Endothelial cell (in vitro differentiated cells): Measurements from ENCODE around the gene SELENBP1. TPM values are rescaled to one million over a fixed set of nuclear protein-coding genes. Genes with fewer than 3 reads are reported as not detected.
A peak's percentile ranks its signal among the peaks of the same experiment; 100 is the strongest.

Experiments
- DNase-seq: peaks from one replicate; pipeline ENCODE4 v3.0.0; 2021; ENCODE audit warnings: low spot score
- H3K27ac Mint-ChIP-seq: one replicate; pipeline ENCODE4 v1.8.0; 2021; ENCODE audit warnings: mixed read lengths, inconsistent platforms; ENCODE audit not compliant: unreplicated experiment
- H3K27me3 Mint-ChIP-seq: one replicate; pipeline ENCODE4 v1.8.0; 2021; ENCODE audit warnings: mild to moderate bottlenecking, moderate library complexity, mixed read lengths, inconsistent platforms; ENCODE audit not compliant: unreplicated experiment
- H3K36me3 Mint-ChIP-seq: one replicate; pipeline ENCODE4 v1.8.0; 2021; ENCODE audit warnings: mild to moderate bottlenecking, low read depth, mixed read lengths, inconsistent platforms; ENCODE audit not compliant: unreplicated experiment
- H3K4me1 Mint-ChIP-seq: one replicate; pipeline ENCODE4 v1.8.0; 2021; ENCODE audit warnings: mild to moderate bottlenecking, mixed read lengths, inconsistent platforms; ENCODE audit not compliant: unreplicated experiment
- H3K4me3 Mint-ChIP-seq: one replicate; pipeline ENCODE4 v1.8.0; 2021; ENCODE audit warnings: mild to moderate bottlenecking, mixed read lengths, inconsistent platforms; ENCODE audit not compliant: unreplicated experiment
- H3K9me3 Mint-ChIP-seq: one replicate; pipeline ENCODE4 v1.8.0; 2021; ENCODE audit warnings: mixed read lengths, inconsistent platforms; ENCODE audit not compliant: unreplicated experiment
- total RNA-seq: library from RNA; stranded (reverse); fragmentation: NEBNext Ultra II Directional; extraction: Animal tissue kit (Norgen Biotek cat#: 25700); gene quantifications from one replicate; pipeline ENCODE4 v1.2.1, GENCODE V29; 2021; ENCODE audit not compliant: unreplicated experiment
- TF ChIP-seq, protein P1 (sequence below): fragments of 200-600 bp; sonication (generic); IDR thresholded peaks from one replicate; pipeline ENCODE4 v1.5.0; 2021; ENCODE audit warnings: antibody characterized with exemption; ENCODE audit not compliant: unreplicated experiment

The SELENBP1 gene
- total RNA-seq, 1 donor from 2014 or later: 15.6 TPM

DNA sequence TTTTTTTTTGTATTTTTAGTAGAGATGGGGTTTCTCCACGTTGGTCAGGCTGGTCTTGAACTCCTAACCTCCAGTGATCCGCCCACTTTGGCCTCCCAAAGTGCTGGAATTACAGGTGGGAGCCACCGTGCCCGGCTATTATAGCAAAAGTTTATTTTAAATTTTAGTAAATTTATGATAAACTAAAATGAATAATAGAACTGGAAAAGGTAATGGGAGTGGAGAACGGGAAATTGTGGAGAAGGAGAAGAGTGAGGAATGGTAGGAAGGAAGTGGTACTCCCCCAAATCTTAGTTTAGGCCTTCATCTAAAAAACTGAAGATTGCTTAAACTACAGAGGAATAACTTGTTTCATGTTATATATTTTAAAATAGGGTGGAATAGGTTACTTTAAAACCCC lies 37.7 kb downstream of the SELENBP1 start:
- Mint-ChIP-seq H3K27ac (no peak overlapping the region), H3K9me3 (no peaks in the 10 kb centered on the region), H3K36me3 (no peaks in the 10 kb centered on the region), H3K4me3 (no peak overlapping the region), H3K27me3 (peaks cover 1% of the 10 kb centered on the region), H3K4me1 (no peaks in the 10 kb centered on the region)
- TF ChIP-seq, protein P1, sequence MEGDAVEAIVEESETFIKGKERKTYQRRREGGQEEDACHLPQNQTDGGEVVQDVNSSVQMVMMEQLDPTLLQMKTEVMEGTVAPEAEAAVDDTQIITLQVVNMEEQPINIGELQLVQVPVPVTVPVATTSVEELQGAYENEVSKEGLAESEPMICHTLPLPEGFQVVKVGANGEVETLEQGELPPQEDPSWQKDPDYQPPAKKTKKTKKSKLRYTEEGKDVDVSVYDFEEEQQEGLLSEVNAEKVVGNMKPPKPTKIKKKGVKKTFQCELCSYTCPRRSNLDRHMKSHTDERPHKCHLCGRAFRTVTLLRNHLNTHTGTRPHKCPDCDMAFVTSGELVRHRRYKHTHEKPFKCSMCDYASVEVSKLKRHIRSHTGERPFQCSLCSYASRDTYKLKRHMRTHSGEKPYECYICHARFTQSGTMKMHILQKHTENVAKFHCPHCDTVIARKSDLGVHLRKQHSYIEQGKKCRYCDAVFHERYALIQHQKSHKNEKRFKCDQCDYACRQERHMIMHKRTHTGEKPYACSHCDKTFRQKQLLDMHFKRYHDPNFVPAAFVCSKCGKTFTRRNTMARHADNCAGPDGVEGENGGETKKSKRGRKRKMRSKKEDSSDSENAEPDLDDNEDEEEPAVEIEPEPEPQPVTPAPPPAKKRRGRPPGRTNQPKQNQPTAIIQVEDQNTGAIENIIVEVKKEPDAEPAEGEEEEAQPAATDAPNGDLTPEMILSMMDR: no peak
- DNase-seq: no peak

GRCh38 chr1:151327903-151328674 lies 44.4 kb downstream of the SELENBP1 start:
- H3K36me3 Mint-ChIP-seq: peaks cover 10% of the 10 kb centered on the region

DNA sequence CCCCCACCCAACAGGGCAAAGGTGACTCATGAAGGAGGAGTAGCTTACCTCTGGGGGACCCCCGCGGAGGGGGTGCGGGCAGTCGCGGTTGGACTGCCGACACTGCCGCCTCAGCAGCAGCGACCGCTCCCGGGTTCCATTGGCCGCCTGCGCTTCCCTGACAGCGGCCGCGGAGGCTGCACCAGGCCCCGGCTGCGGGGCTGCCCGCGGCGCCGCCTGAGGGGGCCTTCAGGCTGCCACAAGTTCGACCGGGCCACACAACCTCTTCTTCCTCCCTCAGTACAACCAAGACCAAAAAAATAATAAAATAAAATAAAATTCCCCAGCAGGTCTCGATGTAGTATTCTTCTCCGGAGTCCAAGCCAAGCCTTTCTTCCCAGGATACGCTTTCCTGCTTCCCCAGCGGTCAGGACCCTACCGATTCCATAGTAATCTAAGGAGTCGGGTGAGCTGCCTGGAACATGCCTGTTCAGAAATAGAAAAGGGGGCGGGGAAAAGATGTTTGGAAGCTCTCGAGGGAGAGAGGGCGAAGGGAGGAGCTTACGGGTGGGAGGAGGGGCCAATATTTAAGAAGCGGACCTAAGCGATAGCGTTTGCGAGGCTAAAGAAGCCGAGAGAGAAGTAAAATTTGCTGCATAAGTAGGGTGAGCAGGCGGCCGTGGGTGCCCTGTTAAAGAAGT lies 45.1 kb downstream of the SELENBP1 start, which contains the start of gene PI4KB:
Gene PI4KB (minus strand): TSS at position 194 of the 680 bp plus-strand sequence. CDS start 10,935 bp downstream, outside the sequence.
- Mint-ChIP-seq H3K4me1 (peaks cover 21% of the 10 kb centered on the region), H3K36me3 (peaks cover 10% of the 10 kb centered on the region), H3K27me3 (peaks cover 3% of the 10 kb centered on the region), H3K9me3 (no peaks in the 10 kb centered on the region), H3K4me3 (peak within 1 kb of the TSS; percentile 97), H3K27ac (peak within 1 kb of the TSS; percentile 95)
- DNase-seq: peak; percentile 86
- TF ChIP-seq, protein P1: no peak

More at GRCh38 chr1:151327903-151328674, 44.4 kb downstream of the SELENBP1 start:
- Mint-ChIP-seq H3K4me3 (peak overlapping the region; percentile 97), H3K9me3 (no peaks in the 10 kb centered on the region), H3K27ac (peak overlapping the region; percentile 94), H3K27me3 (peaks cover 3% of the 10 kb centered on the region), H3K4me1 (peaks cover 21% of the 10 kb centered on the region)
- DNase-seq: peak; percentile 20
- TF ChIP-seq, protein P1: no peak

DNA sequence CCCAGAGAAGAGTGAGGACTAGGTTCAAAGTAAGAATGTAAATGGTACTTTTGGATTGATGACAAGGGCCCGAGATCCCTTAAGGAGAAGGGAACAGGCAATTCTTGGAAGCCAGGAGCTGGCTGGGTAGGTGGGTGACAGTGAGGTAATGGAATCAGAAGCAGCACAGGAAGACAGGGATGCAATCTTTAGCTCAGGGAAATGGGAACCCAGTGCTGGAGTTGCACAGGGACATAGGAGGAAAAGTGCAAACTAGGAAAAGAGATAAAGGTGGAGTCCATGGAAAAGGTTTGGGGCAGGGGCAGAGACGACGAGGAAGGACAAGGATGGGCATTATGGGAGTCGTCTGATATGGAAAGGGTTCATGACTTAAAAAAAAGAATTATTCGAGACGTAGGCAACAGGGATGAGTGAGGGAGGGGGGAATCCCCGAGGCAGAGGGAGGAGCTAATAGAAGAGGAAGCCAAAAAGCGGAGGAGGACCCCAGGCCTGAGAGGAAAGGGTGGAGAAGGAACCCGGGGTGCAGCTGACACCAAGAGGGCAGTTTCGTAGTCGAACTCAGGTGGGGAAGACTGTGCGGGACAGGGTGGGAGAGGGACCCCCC lies 45.8 kb downstream of the SELENBP1 start:
- DNase-seq: peak; percentile 21
- Mint-ChIP-seq H3K4me1 (peaks cover 21% of the 10 kb centered on the region), H3K27me3 (peaks cover 3% of the 10 kb centered on the region), H3K27ac (peak overlapping the region; percentile 95), H3K36me3 (peaks cover 13% of the 10 kb centered on the region), H3K9me3 (no peaks in the 10 kb centered on the region), H3K4me3 (peak overlapping the region; percentile 97)
- TF ChIP-seq, protein P1: no peak
